Endothelial cell of umbilical vein (primary cell): ENCODE data around the gene COMMD2. TPM values are rescaled to one million over a fixed set of nuclear protein-coding genes. Genes with fewer than 3 reads are reported as not detected.

Experiments used
- BruUV-seq: library from RNA; stranded (reverse); fragments of 400-500 nt; replicated peaks from 2 replicates; lab custom pipeline; 2021; lab: Mats Ljungman, UMichigan
- CTCF ChIA-PET: fragments of 300-600, 350-600 bp; sonication (Branson Sonifier 250); formaldehyde crosslinking; loops from one replicate; lab custom pipeline; 2021; ENCODE audit warnings: antibody characterized with exemption, inconsistent platforms; lab: Charles Lee
- POLR2A ChIA-PET: fragments of 300-600, 350-600 bp; sonication (Branson Sonifier 250); formaldehyde crosslinking; loops from one replicate; lab custom pipeline; 2021; ENCODE audit warnings: antibody characterized with exemption, inconsistent platforms; lab: Charles Lee
- DNase-seq: peaks from one replicate; pipeline ENCODE4 v3.0.0-alpha.2; 2011; ENCODE audit warnings: low read depth, low spot score
- FAIRE-seq: peaks from 2 replicates; lab custom pipeline; 2011; peaks lifted over from hg19 to GRCh38; lab: Jason Lieb, UNC
- H2AFZ ChIP-seq: 2 replicates; pipeline ENCODE4 v1.6.0; 2012; ENCODE audit warnings: low read depth, low read length, control low read depth, inconsistent platforms
- H3K27ac ChIP-seq: 2 replicates; pipeline ENCODE4 v1.5.1; 2011; ENCODE audit warnings: low read depth, mild to moderate bottlenecking, control low read depth, low read length, moderate library complexity; ENCODE audit not compliant: insufficient read depth
- H3K27me3 ChIP-seq, 2 experiments: 2 replicates each; pipeline versions ENCODE4 v1.6.0 to v1.6.1; 2011; ENCODE audit warnings: low read length in 2 of 2, mixed read lengths in 1 of 2; ENCODE audit not compliant: control insufficient read depth in 2 of 2, insufficient read depth in 2 of 2
- H3K36me3 ChIP-seq, 2 experiments: 2 replicates in 1 of 2; 3 replicates in 1 of 2; pipeline ENCODE4 v1.5.1; 2011; ENCODE audit warnings: low read length in 2 of 2, mild to moderate bottlenecking in 1 of 2, moderate library complexity in 1 of 2; ENCODE audit not compliant: control insufficient read depth in 2 of 2, insufficient read depth in 2 of 2; ENCODE audit errors: extremely low read depth in 1 of 2
- H3K4me1 ChIP-seq: 3 replicates; pipeline ENCODE4 v1.5.1; 2011; ENCODE audit warnings: mild to moderate bottlenecking, low read length; ENCODE audit not compliant: control insufficient read depth, insufficient read depth; ENCODE audit errors: extremely low read depth
- H3K4me2 ChIP-seq: 2 replicates; pipeline ENCODE4 v1.6.1; 2011; ENCODE audit warnings: low read length, control low read depth, mixed read lengths; ENCODE audit not compliant: insufficient read depth
- H3K4me3 ChIP-seq, 3 experiments: fragments of 200-600 bp in 1 of 3; sonication (generic), shearing (Covaris generic) in 1 of 3; replicated peaks in 1 of 3; 2 replicates each; pipeline ENCODE4 v1.5.1; 2011 to 2016; ENCODE audit warnings: control low read depth in 3 of 3, low read length in 3 of 3, mild to moderate bottlenecking in 2 of 3, inconsistent platforms in 1 of 3, low read depth in 1 of 3, moderate library complexity in 1 of 3; ENCODE audit not compliant: insufficient read depth in 1 of 3
- H3K79me2 ChIP-seq: 2 replicates; pipeline ENCODE4 v1.6.0; 2012; ENCODE audit warnings: low read length, inconsistent platforms; ENCODE audit not compliant: control insufficient read depth, insufficient read depth
- H3K9ac ChIP-seq: replicated peaks from 2 replicates; pipeline ENCODE3; 2011; ENCODE audit warnings: low read length, control low read depth; ENCODE audit not compliant: insufficient read depth; ENCODE audit errors: extremely low read depth
- H3K9me1 ChIP-seq: replicated peaks from 3 replicates; pipeline ENCODE4 v1.6.0; 2011; ENCODE audit warnings: mild to moderate bottlenecking, low read length; ENCODE audit not compliant: control insufficient read depth, insufficient read depth; ENCODE audit errors: extremely low read depth
- H3K9me3 ChIP-seq: replicated peaks from 2 replicates; pipeline ENCODE4 v1.5.1; 2012; ENCODE audit warnings: low read length, inconsistent platforms; ENCODE audit not compliant: control insufficient read depth, insufficient read depth
- H4K20me1 ChIP-seq: replicated peaks from 2 replicates; pipeline ENCODE3; 2011; ENCODE audit warnings: mild to moderate bottlenecking, low read length; ENCODE audit not compliant: control insufficient read depth, insufficient read depth; ENCODE audit errors: extremely low read depth
- CTCF ChIP-seq, 2 donors: IDR thresholded peaks; 1 replicate in 1 of 2; 2 replicates in 1 of 2; pipeline ENCODE4 v1.5.1; 2011; ENCODE audit warnings: low read length in 2 of 2, mild to moderate bottlenecking in 2 of 2, moderate library complexity in 2 of 2, control low read depth in 1 of 2, inconsistent platforms in 1 of 2, low read depth in 1 of 2; ENCODE audit not compliant: insufficient read depth in 1 of 2; ENCODE audit errors: extremely low read depth in 1 of 2
- EZH2 ChIP-seq: IDR thresholded peaks from 2 replicates; pipeline ENCODE4 v1.6.1; 2012; ENCODE audit warnings: borderline replicate concordance, low read depth, mild to moderate bottlenecking, moderate library complexity, low read length, inconsistent platforms; ENCODE audit not compliant: severe bottlenecking
- FOS ChIP-seq: IDR thresholded peaks from 2 replicates; pipeline ENCODE4 v1.6.1; 2011; ENCODE audit warnings: mild to moderate bottlenecking, low read length, moderate library complexity, borderline replicate concordance; ENCODE audit not compliant: insufficient read depth
- GATA2 ChIP-seq: IDR thresholded peaks from 2 replicates; pipeline ENCODE4 v1.7.0; 2011; ENCODE audit warnings: low read depth, mild to moderate bottlenecking, moderate library complexity, mixed read lengths, low read length; ENCODE audit not compliant: insufficient read length, insufficient read depth
- JUN ChIP-seq: IDR thresholded peaks from 2 replicates; pipeline ENCODE4 v1.6.1; 2011; ENCODE audit warnings: borderline replicate concordance, low read depth; ENCODE audit not compliant: insufficient read length, insufficient read depth
- MAX ChIP-seq: IDR thresholded peaks from 2 replicates; pipeline ENCODE4 v1.6.1; 2011; ENCODE audit not compliant: insufficient read depth, insufficient read length
- MYC ChIP-seq: IDR thresholded peaks from one replicate; pipeline ENCODE4 v1.6.1; 2011; ENCODE audit warnings: mild to moderate bottlenecking, low read depth, low read length
- POLR2A ChIP-seq: IDR thresholded peaks from 2 replicates; pipeline ENCODE4 v1.6.1; 2012; ENCODE audit warnings: low read depth, mild to moderate bottlenecking, control low read depth, low read length
- POLR2AphosphoS5 ChIP-seq: IDR thresholded peaks from 2 replicates; pipeline ENCODE4 v1.6.1; 2012; ENCODE audit warnings: low read depth, mild to moderate bottlenecking, control low read depth, low read length, moderate library complexity; ENCODE audit not compliant: insufficient read depth
- dilution Hi-C: fragments of 300-500 bp; cut with MboI; formaldehyde crosslinking; loops from one replicate; pipeline ENCODE4 v1.15.0; 2019; ENCODE audit warnings: low sequenced_read_pairs; ENCODE audit not compliant: extremely low pct_ligation_motif_present
- intact Hi-C: fragments of 100-400 bp; cut with micrococcal nuclease; formaldehyde crosslinking; loops from one replicate; pipeline ENCODE4 v1.10.0; 2022
- polyA plus RNA-seq, 4 experiments: library from polyadenylated mRNA; depleted of rRNA in 3 of 4; stranded (reverse) in 3 of 4; unstranded in 1 of 4; fragments of >200 nt; gene quantifications; 2 replicates each; pipeline versions ENCODE4 v1.2.1 to v1.2.3, GENCODE V29; 2011 to 2012; ENCODE audit warnings: missing spikeins in 1 of 4
- total RNA-seq: library from RNA; stranded (reverse); gene quantifications from 2 replicates; pipeline ENCODE4 v1.2.3, GENCODE V29; 2021

The COMMD2 gene
- total and polyA plus RNA-seq, 2 donors (not counting 3 experiments of a cell fraction or from before 2014, with no cell fraction given), result 18.3 to 51.0 TPM

- H3K27me3 ChIP-seq, result no peaks in the 10 kb centered on the region
- no peak for FAIRE-seq
- peak overlapping the region; percentile 38 for H3K4me2 ChIP-seq
- BruUV-seq, result no TSS peak
- POLR2A ChIA-PET, result no interaction called here
- peak overlapping the region; percentile 65 for H2AFZ ChIP-seq
- peaks cover 22% of the 10 kb centered on the region for H3K79me2 ChIP-seq
- dilution Hi-C loops, result no loop called here
- H3K4me1 ChIP-seq, result peaks cover 15% of the 10 kb centered on the region
- DNase-seq, result no peak
- CTCF ChIA-PET, result interaction anchor here (0.6 to 3.1 kb wide), 12 partner anchors 10 to 236 kb away, joined by 3 to 28 read pairs (median 4); no protein-coding TSS in a partner anchor
- TF ChIP-seq EZH2 (no peak), MAX (no peak), POLR2AphosphoS5 (no peak), GATA2 (no peak), MYC (no peak), CTCF (IDR thresholded peaks at IDR 0.05; ENCODE audit: extremely low read depth in 1 of 2, insufficient read depth in 1 of 2, low read depth in 1 of 2, low read length in 2 of 2) (no peak), JUN (no peak), POLR2A (no peak), FOS (no peak)
- no peak overlapping the region for H3K9ac ChIP-seq
- H3K4me3 ChIP-seq, result peak overlapping the region in 2 of 3 experiments; percentile 91 to 94
- intact Hi-C loops, result loop anchor here (1.0 to 2.0 kb wide), 4 partner anchors 94 to 240 kb away; partner anchors contain the start of gene WWTR1
- H3K36me3 ChIP-seq, result peaks cover 7 to 9% of the 10 kb centered on the region in 2 experiments
- no peak overlapping the region for H3K27ac ChIP-seq
- H3K9me3 ChIP-seq, result no peaks in the 10 kb centered on the region
- H3K9me1 ChIP-seq, result no peaks in the 10 kb centered on the region
- no peaks in the 10 kb centered on the region for H4K20me1 ChIP-seq
These were observed 473 bp upstream of the COMMD2 start for GRCh38 chr3:149752788-149753136.
